Hepatic stellate cell (primary cell): Measurements from ENCODE around the gene POR.
"Not testable (repeated sequence)": the region's sequence is repeated elsewhere in the genome, so short reads cannot be mapped to it uniquely, and the experiment has no call there.

Source experiments
- DNase-seq: peaks from one replicate; pipeline ENCODE4 v3.0.0; 2011; ENCODE audit warnings: low spot score

The POR gene

DNA sequence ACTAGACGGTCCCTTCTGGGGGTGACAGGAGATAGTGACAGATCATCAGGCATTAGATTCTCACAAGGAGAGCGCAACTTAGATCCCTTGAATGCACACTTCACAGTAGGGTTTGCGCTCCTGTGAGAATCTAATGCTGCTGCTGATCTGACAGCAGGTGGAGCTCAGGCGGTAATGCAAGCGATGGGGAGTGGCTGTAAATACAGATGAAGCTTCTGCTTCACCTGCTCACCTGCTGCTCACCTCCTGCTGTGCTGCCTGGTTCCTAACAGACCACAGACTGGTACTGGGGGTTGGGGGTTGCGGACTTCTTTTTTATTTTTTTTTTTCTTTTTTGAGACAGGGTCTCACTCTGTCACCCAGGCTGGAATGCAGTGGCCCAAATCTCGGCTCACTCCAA is 114.7 kb downstream of the POR start:
- DNase-seq = not testable (repeated sequence)

DNA sequence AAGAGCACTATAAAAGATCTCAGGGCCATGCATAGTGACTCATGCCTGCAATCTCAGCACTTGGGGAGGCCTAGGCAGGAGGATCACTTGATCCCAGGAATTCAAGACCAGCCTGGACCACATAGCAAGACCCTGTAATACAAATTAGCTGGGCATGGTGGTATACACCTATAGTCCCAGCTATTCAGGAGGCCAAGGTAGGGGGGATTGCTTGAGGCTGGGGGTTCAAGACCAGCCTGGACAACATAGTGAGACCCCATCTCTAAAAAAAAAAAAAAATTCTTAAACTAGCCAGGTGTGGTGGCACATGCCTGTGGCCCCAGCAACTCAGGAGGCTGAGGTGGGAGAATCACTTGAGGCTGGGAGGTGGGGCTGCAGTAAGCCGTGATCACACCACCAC is 117.0 kb downstream of the POR start:
- DNase-seq = no peak
